GM12892 (cell line): ENCODE measurements around the gene FDX2.

Source experiments
- POLR2A ChIP-seq: IDR thresholded peaks from 2 replicates; pipeline ENCODE4 v1.6.1; 2011; ENCODE audit warnings: low read depth, low read length, control low read depth
- POLR2AphosphoS5 ChIP-seq: IDR thresholded peaks from 2 replicates; pipeline ENCODE4 v1.6.1; 2011; ENCODE audit warnings: low read depth, low read length, control low read depth

GRCh38 chr19:10315335-10316214 is at the start of gene FDX2:
- TF ChIP-seq POLR2A: peak; percentile 95
- peak; percentile 97 for TF ChIP-seq POLR2AphosphoS5
